Measurements from ENCODE around the gene ACVR2A. TPM values are rescaled to one million over a fixed set of nuclear protein-coding genes. Genes with fewer than 3 reads are reported as not detected.

Gene ACVR2A
- total and polyA plus RNA-seq, 4 experiments from 2014 or later, result 8.4 to 22.9 (median 15.7) TPM

- no peaks in the 10 kb centered on the region for H3K27me3 ChIP-seq (ENCODE audit: insufficient read depth, low read length)
- Mint-ChIP-seq H3K27ac (no peak overlapping the region), H3K36me3 (peaks cover 2 to 5% of the 10 kb centered on the region in 2 donors), H3K9me3 (peaks cover 0 to 2% (median 0%) of the 10 kb centered on the region in 8 donors), H3K4me1 (peaks cover 22 to 40% (median 36%) of the 10 kb centered on the region in 4 donors), H3K4me3 (peak overlapping the region in 1 of 8 donors; percentile 10), H3K27me3 (peaks cover 0 to 1% of the 10 kb centered on the region in 2 donors)
- H3K4me3 ChIP-seq (ENCODE audit: low read length in 2 of 2), result no peak overlapping the region
- CTCF ChIA-PET (ENCODE audit: partially characterized antibody), result no interaction called here
- POLR2A ChIA-PET (ENCODE audit: partially characterized antibody), result no interaction called here
- intact Hi-C loops (cut with micrococcal nuclease), result no loop called here
- no peaks in the 10 kb centered on the region for H3K9me3 ChIP-seq (ENCODE audit: control insufficient read depth in 1 of 2, low read length in 2 of 2)
- DNase-seq, result no peak
- no peak overlapping the region for H3K27ac ChIP-seq (ENCODE audit: low read depth, low read length)
- no peaks in the 10 kb centered on the region for H3K36me3 ChIP-seq (ENCODE audit: insufficient read depth, low read length)
- H3K4me1 ChIP-seq (ENCODE audit: insufficient read depth, low read length), result peaks cover 26% of the 10 kb centered on the region
Observed at GRCh38 chr2:147869934-147870333, 25.1 kb downstream of the ACVR2A start.

GRCh38 chr2:147872967-147873366 is 28.1 kb downstream of the ACVR2A start:
- CTCF ChIA-PET (ENCODE audit: partially characterized antibody), result no interaction called here
- peaks cover 0 to 2% (median 0%) of the 10 kb centered on the region in 8 donors for H3K9me3 Mint-ChIP-seq
- Histone ChIP-seq H3K36me3 (ENCODE audit: insufficient read depth, low read length) (no peaks in the 10 kb centered on the region), H3K27me3 (ENCODE audit: insufficient read depth, low read length) (no peaks in the 10 kb centered on the region), H3K27ac (ENCODE audit: low read depth, low read length) (no peak overlapping the region), H3K9me3 (ENCODE audit: control insufficient read depth in 1 of 2, low read length in 2 of 2) (no peaks in the 10 kb centered on the region), H3K4me3 (ENCODE audit: low read length in 2 of 2) (no peak overlapping the region), H3K4me1 (ENCODE audit: insufficient read depth, low read length) (peaks cover 3% of the 10 kb centered on the region)
- intact Hi-C loops (cut with micrococcal nuclease), result no loop called here
- POLR2A ChIA-PET (ENCODE audit: partially characterized antibody), result no interaction called here
- H3K27me3 Mint-ChIP-seq, result peaks cover 0 to 1% of the 10 kb centered on the region in 2 donors
- H3K4me1 Mint-ChIP-seq, result peaks cover 32 to 62% (median 51%) of the 10 kb centered on the region in 4 donors
- DNase-seq, result no peak
- peaks cover 2 to 5% of the 10 kb centered on the region in 2 donors for H3K36me3 Mint-ChIP-seq
- no peak overlapping the region for H3K4me3 Mint-ChIP-seq
- H3K27ac Mint-ChIP-seq, result no peak overlapping the region

GRCh38 chr2:147873859-147874483 is 29.1 kb downstream of the ACVR2A start:
- Mint-ChIP-seq H3K4me1 (peaks cover 33 to 64% (median 51%) of the 10 kb centered on the region in 4 donors), H3K27me3 (peaks cover 0 to 1% of the 10 kb centered on the region in 2 donors), H3K4me3 (no peak overlapping the region), H3K27ac (no peak overlapping the region), H3K9me3 (peaks cover 0 to 2% (median 0%) of the 10 kb centered on the region in 8 donors), H3K36me3 (peaks cover 2 to 5% of the 10 kb centered on the region in 2 donors)
- H3K4me3 ChIP-seq (ENCODE audit: low read length in 2 of 2), result no peak overlapping the region
- no peak overlapping the region for H3K27ac ChIP-seq (ENCODE audit: low read depth, low read length)
- no peaks in the 10 kb centered on the region for H3K27me3 ChIP-seq (ENCODE audit: insufficient read depth, low read length)
- DNase-seq, result no peak
- H3K4me1 ChIP-seq (ENCODE audit: insufficient read depth, low read length), result no peaks in the 10 kb centered on the region
- H3K9me3 ChIP-seq (ENCODE audit: control insufficient read depth in 1 of 2, low read length in 2 of 2), result no peaks in the 10 kb centered on the region
- intact Hi-C loops (cut with micrococcal nuclease), result no loop called here
- ChIA-PET POLR2A (ENCODE audit: partially characterized antibody) (no interaction called here), CTCF (ENCODE audit: partially characterized antibody) (no interaction called here)
- H3K36me3 ChIP-seq (ENCODE audit: insufficient read depth, low read length), result no peaks in the 10 kb centered on the region

GRCh38 chr2:147879846-147880245 is 35.0 kb downstream of the ACVR2A start:
- H3K27me3 ChIP-seq (ENCODE audit: insufficient read depth, low read length), result no peaks in the 10 kb centered on the region
- no peaks in the 10 kb centered on the region for H3K36me3 ChIP-seq (ENCODE audit: insufficient read depth, low read length)
- H3K4me1 Mint-ChIP-seq, result peaks cover 38 to 70% (median 48%) of the 10 kb centered on the region in 4 donors
- H3K9me3 ChIP-seq (ENCODE audit: control insufficient read depth in 1 of 2, low read length in 2 of 2), result no peaks in the 10 kb centered on the region
- peaks cover 0 to 1% (median 0%) of the 10 kb centered on the region in 8 donors for H3K9me3 Mint-ChIP-seq
- H3K4me3 Mint-ChIP-seq, result peak overlapping the region in 1 of 8 donors; percentile 1
- H3K27me3 Mint-ChIP-seq, result no peaks in the 10 kb centered on the region
- H3K27ac ChIP-seq (ENCODE audit: low read depth, low read length), result no peak overlapping the region
- no peaks in the 10 kb centered on the region for H3K36me3 Mint-ChIP-seq
- peaks cover 14% of the 10 kb centered on the region for H3K4me1 ChIP-seq (ENCODE audit: insufficient read depth, low read length)
- no peak for DNase-seq
- POLR2A ChIA-PET (ENCODE audit: partially characterized antibody), result no interaction called here
- CTCF ChIA-PET (ENCODE audit: partially characterized antibody), result no interaction called here
- intact Hi-C loops (cut with micrococcal nuclease), result no loop called here
- no peak overlapping the region for H3K27ac Mint-ChIP-seq
- no peak overlapping the region for H3K4me3 ChIP-seq (ENCODE audit: low read length in 2 of 2)

GRCh38 chr2:147882631-147883030 is 37.8 kb downstream of the ACVR2A start:
- intact Hi-C loops (cut with micrococcal nuclease), result no loop called here
- Mint-ChIP-seq H3K9me3 (peaks cover 0 to 1% (median 0%) of the 10 kb centered on the region in 8 donors), H3K4me1 (peaks cover 30 to 59% (median 45%) of the 10 kb centered on the region in 4 donors)

GRCh38 chr2:147884830-147885229 is 40.0 kb downstream of the ACVR2A start:
- intact Hi-C loops (cut with micrococcal nuclease), result no loop called here

More at GRCh38 chr2:147882631-147883030, 37.8 kb downstream of the ACVR2A start:
- Mint-ChIP-seq H3K4me3 (peak overlapping the region in 1 of 8 donors; percentile 55), H3K27ac (no peak overlapping the region), H3K27me3 (no peaks in the 10 kb centered on the region), H3K36me3 (no peaks in the 10 kb centered on the region)
- no peak for DNase-seq
- Histone ChIP-seq H3K4me3 (ENCODE audit: low read length in 2 of 2) (no peak overlapping the region), H3K27ac (ENCODE audit: low read depth, low read length) (no peak overlapping the region), H3K36me3 (ENCODE audit: insufficient read depth, low read length) (no peaks in the 10 kb centered on the region), H3K4me1 (ENCODE audit: insufficient read depth, low read length) (peaks cover 21% of the 10 kb centered on the region), H3K27me3 (ENCODE audit: insufficient read depth, low read length) (no peaks in the 10 kb centered on the region), H3K9me3 (ENCODE audit: control insufficient read depth in 1 of 2, low read length in 2 of 2) (no peaks in the 10 kb centered on the region)
- ChIA-PET POLR2A (ENCODE audit: partially characterized antibody) (no interaction called here), CTCF (ENCODE audit: partially characterized antibody) (no interaction called here)

GRCh38 chr2:147886136-147886535 is 41.3 kb downstream of the ACVR2A start:
- Mint-ChIP-seq H3K4me3 (no peak overlapping the region), H3K27me3 (no peaks in the 10 kb centered on the region), H3K36me3 (no peaks in the 10 kb centered on the region), H3K27ac (no peak overlapping the region), H3K4me1 (peaks cover 20 to 51% (median 35%) of the 10 kb centered on the region in 4 donors), H3K9me3 (no peaks in the 10 kb centered on the region)
- POLR2A ChIA-PET (ENCODE audit: partially characterized antibody), result no interaction called here
- no peaks in the 10 kb centered on the region for H3K36me3 ChIP-seq (ENCODE audit: insufficient read depth, low read length)
- intact Hi-C loops (cut with micrococcal nuclease), result no loop called here
- peaks cover 18% of the 10 kb centered on the region for H3K4me1 ChIP-seq (ENCODE audit: insufficient read depth, low read length)
- no peaks in the 10 kb centered on the region for H3K27me3 ChIP-seq (ENCODE audit: insufficient read depth, low read length)
- no peaks in the 10 kb centered on the region for H3K9me3 ChIP-seq (ENCODE audit: control insufficient read depth in 1 of 2, low read length in 2 of 2)
- CTCF ChIA-PET (ENCODE audit: partially characterized antibody), result no interaction called here
- no peak for DNase-seq
- no peak overlapping the region for H3K27ac ChIP-seq (ENCODE audit: low read depth, low read length)
- H3K4me3 ChIP-seq (ENCODE audit: low read length in 2 of 2), result no peak overlapping the region

More at GRCh38 chr2:147884830-147885229, 40.0 kb downstream of the ACVR2A start:
- no peaks in the 10 kb centered on the region for H3K27me3 ChIP-seq (ENCODE audit: insufficient read depth, low read length)
- Mint-ChIP-seq H3K4me3 (peak overlapping the region in 6 of 8 donors; percentile 15 to 71 (median 55)), H3K27me3 (no peaks in the 10 kb centered on the region), H3K9me3 (peaks cover 0 to under 1% (median 0%) of the 10 kb centered on the region in 8 donors), H3K27ac (peak overlapping the region in 2 of 7 donors; percentile 0 to 17), H3K36me3 (no peaks in the 10 kb centered on the region), H3K4me1 (peaks cover 26 to 61% (median 44%) of the 10 kb centered on the region in 4 donors)
- CTCF ChIA-PET (ENCODE audit: partially characterized antibody), result interaction anchor here (1.7 kb wide), 1 partner anchor 840 kb away, joined by 4 read pairs; no protein-coding TSS in a partner anchor
- no peaks in the 10 kb centered on the region for H3K36me3 ChIP-seq (ENCODE audit: insufficient read depth, low read length)
- no peaks in the 10 kb centered on the region for H3K9me3 ChIP-seq (ENCODE audit: control insufficient read depth in 1 of 2, low read length in 2 of 2)
- no peak for DNase-seq
- peaks cover 21% of the 10 kb centered on the region for H3K4me1 ChIP-seq (ENCODE audit: insufficient read depth, low read length)
- POLR2A ChIA-PET (ENCODE audit: partially characterized antibody), result no interaction called here
- H3K27ac ChIP-seq (ENCODE audit: low read depth, low read length), result no peak overlapping the region
- H3K4me3 ChIP-seq (ENCODE audit: low read length in 2 of 2), result no peak overlapping the region
